Spinal cord (tissue), 10 donors: ENCODE results near the gene SCMH1. TPM values are rescaled to one million over a fixed set of nuclear protein-coding genes. Genes with fewer than 3 reads are reported as not detected.
"Not testable (repeated sequence)": the region's sequence is repeated elsewhere in the genome, so short reads cannot be mapped to it uniquely, and the experiment has no call there.

ENCODE experiments used
- DNase-seq, 6 donors: peaks; one replicate each; pipeline versions ENCODE4 v3.0.0 to v3.0.0-alpha.2; 2013 to 2015; ENCODE audit warnings: low spot score in 6 of 6, low read depth in 4 of 6
- H3K27ac ChIP-seq: one replicate; pipeline ENCODE4 v1.5.1; 2013; ENCODE audit warnings: low read depth, low read length, control low read depth
- H3K27me3 ChIP-seq: one replicate; pipeline ENCODE4 v1.6.1; 2013; ENCODE audit warnings: low read length; ENCODE audit not compliant: control insufficient read depth, insufficient read depth
- H3K36me3 ChIP-seq: one replicate; pipeline ENCODE4 v1.6.1; 2013; ENCODE audit warnings: low read length; ENCODE audit not compliant: control insufficient read depth, insufficient read depth
- H3K4me1 ChIP-seq: one replicate; pipeline ENCODE4 v1.6.1; 2013; ENCODE audit warnings: low read length; ENCODE audit not compliant: control insufficient read depth, insufficient read depth
- H3K4me3 ChIP-seq: one replicate; pipeline ENCODE4 v1.5.1; 2013; ENCODE audit warnings: low read depth, low read length, control low read depth
- H3K9me3 ChIP-seq: one replicate; pipeline ENCODE4 v1.6.1; 2013; ENCODE audit warnings: low read length; ENCODE audit not compliant: control insufficient read depth, insufficient read depth
- WGBS: methylation state at CpG from one replicate; pipeline ENCODE4 v1.1.5; 2013; ENCODE audit warnings: missing lambda C conversion rate; ENCODE audit not compliant: insufficient coverage; 5-methylcytosine and 5-hydroxymethylcytosine counted together
- polyA plus RNA-seq, 2 donors: library from polyadenylated mRNA; unstranded; fragments of 120-200 nt; gene quantifications; one replicate each; pipeline ENCODE4 v1.2.1, GENCODE V29; 2013; ENCODE audit not compliant: insufficient read length in 2 of 2
- total RNA-seq, 2 donors: library from RNA; depleted of rRNA in 1 of 2; stranded (reverse); fragments of 120-200 nt in 1 of 2; fragments of >200 nt in 1 of 2; gene quantifications; one replicate each; pipeline versions ENCODE4 v1.2.3 to v1.2.4, GENCODE V29; 2013 to 2014
- donor health status: healthy.

Gene SCMH1
- total and polyA plus RNA-seq, 4 donors: 30.9 to 58.2 (median 43.2) TPM

DNA sequence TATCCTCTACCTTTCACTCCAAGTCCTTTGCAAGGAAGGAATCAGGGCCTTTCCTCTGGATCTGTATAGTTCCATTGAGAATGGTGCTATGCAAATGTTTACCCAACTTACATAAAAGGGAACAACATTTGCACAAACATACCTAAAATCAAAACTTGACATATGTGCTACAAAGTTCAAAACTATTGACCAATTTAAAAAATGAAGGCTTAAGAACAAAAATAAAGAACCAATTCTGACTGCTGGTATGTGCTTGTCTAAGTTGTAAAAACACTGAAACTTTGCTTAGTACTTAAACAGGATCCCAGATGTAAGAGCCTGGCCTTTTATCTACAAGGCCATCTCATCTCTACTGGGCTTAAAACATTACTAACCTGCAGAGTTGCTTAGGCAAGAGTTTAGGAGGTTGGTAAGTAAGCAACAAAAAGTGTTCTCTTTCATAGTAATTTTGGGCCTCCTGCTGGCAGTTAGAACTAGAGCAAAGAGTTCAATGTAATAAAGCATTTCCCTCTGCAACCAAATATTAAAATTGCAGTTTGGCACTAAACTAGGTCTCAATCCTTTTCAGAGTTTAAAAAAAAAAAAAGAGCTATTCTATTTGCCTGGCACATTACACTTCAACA, 2.0 kb downstream of the SCMH1 start:
- Histone ChIP-seq H3K4me1 (peaks cover 10% of the 10 kb centered on the region), H3K9me3 (no peaks in the 10 kb centered on the region), H3K4me3 (no peak overlapping the region), H3K36me3 (no peaks in the 10 kb centered on the region), H3K27me3 (no peaks in the 10 kb centered on the region), H3K27ac (no peak overlapping the region)
- DNase-seq: peak in 2 of 6 donors; percentile 21 to 34

- H3K27ac ChIP-seq: no peak overlapping the region
- H3K27me3 ChIP-seq: no peaks in the 10 kb centered on the region
- H3K4me3 ChIP-seq: no peak overlapping the region
- 71% methylated on average over 5 of the region's 5 CpGs for WGBS
- no peaks in the 10 kb centered on the region for H3K36me3 ChIP-seq
- no peak for DNase-seq
- H3K9me3 ChIP-seq: no peaks in the 10 kb centered on the region
- peaks cover 10% of the 10 kb centered on the region for H3K4me1 ChIP-seq
These were observed 3.7 kb downstream of the SCMH1 start for GRCh38 chr1:41238311-41238988.

DNA sequence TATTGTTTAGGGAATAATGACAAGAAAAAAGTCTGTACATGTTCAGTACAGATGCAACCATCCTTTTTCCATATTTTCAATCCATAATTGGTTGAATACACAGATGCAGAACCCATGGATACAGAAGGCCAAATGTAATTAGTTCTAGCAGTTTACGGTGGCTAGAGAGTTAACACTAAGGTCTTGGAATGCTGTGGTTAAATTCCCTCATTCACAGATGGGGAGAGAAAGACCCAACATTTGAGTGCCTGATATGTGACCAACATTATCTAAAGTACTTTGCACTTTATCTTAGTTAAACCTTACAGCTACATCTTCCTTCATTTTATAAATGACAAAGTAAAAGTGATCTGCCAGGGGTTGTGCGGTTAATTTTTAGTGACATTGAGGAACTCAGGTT, 5.3 kb downstream of the SCMH1 start:
- H3K4me3 ChIP-seq: no peak overlapping the region
- no peaks in the 10 kb centered on the region for H3K36me3 ChIP-seq
- WGBS: no CpG with 5 or more reads among the region's 2 CpGs
- H3K27ac ChIP-seq: no peak overlapping the region
- no peaks in the 10 kb centered on the region for H3K9me3 ChIP-seq
- no peaks in the 10 kb centered on the region for H3K4me1 ChIP-seq
- no peak for DNase-seq
- no peaks in the 10 kb centered on the region for H3K27me3 ChIP-seq

DNA sequence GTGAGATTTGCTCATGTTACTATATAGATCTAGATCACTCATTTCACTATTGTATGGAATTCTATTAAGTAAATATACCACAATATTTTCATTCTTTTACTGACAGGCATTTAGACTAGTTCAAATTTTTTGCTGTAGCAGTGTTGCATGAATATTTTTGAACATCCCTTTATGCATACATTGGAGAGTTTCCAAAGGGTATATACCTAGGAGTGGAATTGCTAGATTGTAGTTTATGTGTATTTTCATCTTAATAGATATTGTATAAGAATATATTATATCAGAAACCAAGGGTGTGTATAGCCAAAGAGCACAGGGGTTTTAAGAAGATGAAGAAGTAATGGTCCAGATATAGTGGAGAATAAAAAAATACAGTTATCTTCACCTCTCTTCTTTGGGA, 6.2 kb downstream of the SCMH1 start:
- H3K4me1 ChIP-seq: no peaks in the 10 kb centered on the region
- H3K36me3 ChIP-seq: no peaks in the 10 kb centered on the region

DNA sequence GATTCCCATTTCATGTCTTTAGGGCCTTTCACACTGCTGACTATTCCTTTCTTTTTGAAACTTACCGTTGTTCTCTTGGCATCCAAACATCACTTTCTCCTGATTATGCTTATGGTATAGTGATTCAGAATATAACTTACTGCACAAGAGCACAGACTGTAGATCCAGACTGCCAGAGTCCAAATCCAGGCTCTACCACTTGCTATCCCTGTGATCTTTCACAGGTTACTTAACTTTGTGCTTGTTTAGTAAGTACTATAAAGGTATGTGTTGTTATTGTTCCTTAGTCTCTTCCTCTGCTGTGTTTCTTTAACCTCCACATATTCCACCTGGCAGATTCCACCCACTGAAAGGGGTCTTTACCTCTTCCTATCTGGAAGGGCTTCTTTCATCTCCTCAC, 8.4 kb downstream of the SCMH1 start:
- WGBS: no CpG with 5 or more reads among the region's 1 CpG
- no peaks in the 10 kb centered on the region for H3K27me3 ChIP-seq
- DNase-seq: no peak
- H3K27ac ChIP-seq: no peak overlapping the region
- no peaks in the 10 kb centered on the region for H3K36me3 ChIP-seq
- H3K4me1 ChIP-seq: no peaks in the 10 kb centered on the region
- H3K9me3 ChIP-seq: no peaks in the 10 kb centered on the region
- no peak overlapping the region for H3K4me3 ChIP-seq

More for the DNA sequence above, 6.2 kb downstream of the SCMH1 start:
- Histone ChIP-seq H3K9me3 (no peaks in the 10 kb centered on the region), H3K4me3 (no peak overlapping the region), H3K27me3 (no peaks in the 10 kb centered on the region), H3K27ac (no peak overlapping the region)
- DNase-seq: no peak

GRCh38 chr1:41232305-41232704, 9.8 kb downstream of the SCMH1 start:
- no peaks in the 10 kb centered on the region for H3K36me3 ChIP-seq
- no CpG with 5 or more reads among the region's 3 CpGs for WGBS
- H3K4me1 ChIP-seq: no peaks in the 10 kb centered on the region
- H3K27ac ChIP-seq: no peak overlapping the region
- no peak for DNase-seq
- H3K4me3 ChIP-seq: no peak overlapping the region
- no peaks in the 10 kb centered on the region for H3K27me3 ChIP-seq
- H3K9me3 ChIP-seq: no peaks in the 10 kb centered on the region

GRCh38 chr1:41230656-41231055, 11.4 kb downstream of the SCMH1 start:
- Histone ChIP-seq H3K4me1 (no peaks in the 10 kb centered on the region), H3K36me3 (no peaks in the 10 kb centered on the region), H3K9me3 (no peaks in the 10 kb centered on the region), H3K27ac (no peak overlapping the region), H3K4me3 (no peak overlapping the region), H3K27me3 (no peaks in the 10 kb centered on the region)
- DNase-seq: peak in 1 of 6 donors; percentile 58
- no CpG with 5 or more reads among the region's 2 CpGs for WGBS

GRCh38 chr1:41229219-41229618, 12.9 kb downstream of the SCMH1 start:
- not testable (repeated sequence) for H3K4me1 ChIP-seq, H3K27ac ChIP-seq, H3K36me3 ChIP-seq, H3K4me3 ChIP-seq, DNase-seq, H3K27me3 ChIP-seq, H3K9me3 ChIP-seq
- no CpG with 5 or more reads among the region's 2 CpGs for WGBS

DNA sequence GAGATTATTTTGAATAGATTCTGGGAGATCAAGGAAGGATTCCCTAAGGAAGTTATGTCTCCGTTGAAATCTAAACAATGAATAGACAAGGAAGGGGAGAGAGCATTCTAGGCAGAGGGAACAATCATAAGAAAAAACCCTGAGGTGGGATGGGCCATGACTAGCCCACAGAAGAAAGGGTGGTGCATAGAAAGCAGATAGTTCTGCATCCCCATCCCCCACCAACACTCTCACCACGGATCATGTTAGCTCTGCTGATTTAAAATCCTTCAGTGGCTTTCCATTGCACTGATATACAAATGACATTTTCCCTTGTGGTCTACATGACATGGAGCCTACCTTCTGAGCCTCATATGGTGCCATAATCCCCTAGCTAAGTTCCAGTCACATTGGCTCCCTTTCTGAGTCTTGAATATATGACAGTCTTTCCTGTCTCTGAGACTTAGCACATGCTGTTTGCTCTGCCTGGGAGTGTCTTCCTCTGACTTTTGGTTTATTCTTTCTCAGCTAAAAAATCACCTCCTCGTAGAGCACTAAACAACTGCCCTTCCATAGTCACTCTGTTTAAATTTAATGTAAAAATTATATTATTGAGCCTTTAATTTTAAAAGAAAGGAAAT, 15.2 kb downstream of the SCMH1 start:
- Histone ChIP-seq H3K9me3 (no peaks in the 10 kb centered on the region), H3K4me1 (no peaks in the 10 kb centered on the region), H3K4me3 (no peak overlapping the region), H3K27ac (no peak overlapping the region), H3K27me3 (no peaks in the 10 kb centered on the region), H3K36me3 (no peaks in the 10 kb centered on the region)
- no peak for DNase-seq
- 46% methylated on average over 2 of the region's 3 CpGs for WGBS

DNA sequence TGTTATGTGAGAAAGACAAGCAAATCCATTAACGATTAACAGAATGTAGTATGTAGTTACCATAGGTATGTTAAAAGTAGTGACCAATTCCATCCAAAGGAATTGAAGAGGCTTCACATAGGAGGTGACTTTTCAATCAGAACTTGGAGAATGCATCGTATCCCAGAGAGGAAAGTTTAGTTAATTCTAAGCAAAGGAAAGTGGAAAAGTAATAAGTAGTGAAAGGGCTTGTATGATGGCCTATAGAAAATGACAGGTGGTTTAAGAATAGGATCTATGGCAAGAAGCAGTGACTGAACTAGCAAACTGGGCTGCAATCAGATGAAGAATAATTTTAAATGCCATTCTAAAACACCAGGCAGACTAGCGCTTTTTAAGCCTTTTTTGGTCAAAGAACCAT, 16.6 kb downstream of the SCMH1 start:
- H3K4me1 ChIP-seq: no peaks in the 10 kb centered on the region
- no peak overlapping the region for H3K4me3 ChIP-seq
- H3K9me3 ChIP-seq: no peaks in the 10 kb centered on the region
- H3K27me3 ChIP-seq: no peaks in the 10 kb centered on the region
- 95% methylated on average over 2 of the region's 3 CpGs for WGBS
- no peak for DNase-seq
- no peaks in the 10 kb centered on the region for H3K36me3 ChIP-seq
- H3K27ac ChIP-seq: no peak overlapping the region
